MG63 (cell line): ENCODE data around the gene PXN. TPM values are rescaled to one million over a fixed set of nuclear protein-coding genes. Genes with fewer than 3 reads are reported as not detected.

Experiments
- DNase-seq: peaks from one replicate; pipeline ENCODE4 v3.0.0-alpha.2; 2020
- H3K27me3 ChIP-seq: fragments of 250-450 bp; sonication (Bioruptor Pico); 2 replicates; pipeline ENCODE4 v1.5.1; 2020; ENCODE audit warnings: mild to moderate bottlenecking, moderate library complexity
- H3K36me3 ChIP-seq: fragments of 250-450 bp; sonication (Bioruptor Pico); 2 replicates; pipeline ENCODE4 v1.5.1; 2020; ENCODE audit warnings: mild to moderate bottlenecking, moderate library complexity
- H3K4me3 ChIP-seq: fragments of 250-450 bp; sonication (Bioruptor Pico); 2 replicates; pipeline ENCODE4 v1.5.1; 2020; ENCODE audit warnings: mild to moderate bottlenecking, moderate library complexity
- H3K9me3 ChIP-seq: fragments of 250-450 bp; sonication (Bioruptor Pico); 2 replicates; pipeline ENCODE4 v1.5.1; 2020; ENCODE audit warnings: mild to moderate bottlenecking, moderate library complexity
- total RNA-seq: library from RNA; depleted of rRNA; stranded (reverse); fragments of >200 nt; shearing (Covaris generic); gene quantifications from 2 replicates; pipeline ENCODE4 v1.2.3, GENCODE V29; 2014; ENCODE audit warnings: low replicate concordance; rRNA removed

PXN gene
- total RNA-seq: 6.4 and 11.5 TPM in 2 replicates

DNA sequence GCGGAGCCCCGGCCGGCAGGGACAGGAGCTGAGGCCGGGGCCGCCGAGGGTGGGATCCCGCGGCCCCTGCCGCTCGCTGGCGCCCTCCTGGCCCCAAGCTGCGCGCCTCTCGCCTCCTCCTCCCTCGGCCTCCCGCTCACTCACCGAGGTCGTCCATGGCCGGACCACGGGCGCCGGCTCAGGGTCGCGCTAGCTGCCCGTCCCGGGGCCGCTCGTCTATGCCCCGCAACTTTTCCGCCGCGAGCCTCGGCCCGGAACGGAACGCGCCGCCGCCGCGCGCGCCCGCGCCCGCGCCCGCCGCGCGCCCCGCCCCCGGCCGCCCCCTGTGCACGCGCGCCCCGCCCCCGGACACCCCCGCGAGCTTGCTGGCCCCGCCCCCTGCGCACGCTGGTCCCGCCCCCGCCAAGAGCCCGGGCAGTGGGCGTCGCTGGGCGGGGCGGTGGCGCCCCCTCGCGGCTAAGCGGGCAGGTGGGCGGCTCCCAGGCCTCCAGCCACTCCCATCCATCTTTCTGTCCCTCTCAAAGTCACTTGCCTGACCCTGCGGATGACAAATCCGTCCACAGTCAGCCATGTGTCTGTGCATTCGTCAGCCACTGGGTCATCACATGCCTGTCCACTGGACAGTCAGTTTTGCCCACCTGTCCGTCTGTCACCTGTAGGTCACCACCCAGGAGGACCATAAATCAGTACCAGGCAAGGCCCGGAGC, at the start of gene PXN:
TSS of gene PXN (minus strand) at position 258 of the 707 bp plus-strand sequence. CDS start at position 157, 101 bp downstream.
- peak; percentile 80 for DNase-seq
- Histone ChIP-seq H3K36me3 (peaks cover 11% of the 10 kb centered on the region), H3K27me3 (no peaks in the 10 kb centered on the region), H3K4me3 (peak within 1 kb of the TSS; percentile 68), H3K9me3 (no peaks in the 10 kb centered on the region)

GRCh38 chr12:120314220-120314619, 48.7 kb upstream of the PXN start:
- no peaks in the 10 kb centered on the region for H3K9me3 ChIP-seq
- DNase-seq: no peak
- no peak overlapping the region for H3K4me3 ChIP-seq
- no peaks in the 10 kb centered on the region for H3K27me3 ChIP-seq
- H3K36me3 ChIP-seq: no peaks in the 10 kb centered on the region

DNA sequence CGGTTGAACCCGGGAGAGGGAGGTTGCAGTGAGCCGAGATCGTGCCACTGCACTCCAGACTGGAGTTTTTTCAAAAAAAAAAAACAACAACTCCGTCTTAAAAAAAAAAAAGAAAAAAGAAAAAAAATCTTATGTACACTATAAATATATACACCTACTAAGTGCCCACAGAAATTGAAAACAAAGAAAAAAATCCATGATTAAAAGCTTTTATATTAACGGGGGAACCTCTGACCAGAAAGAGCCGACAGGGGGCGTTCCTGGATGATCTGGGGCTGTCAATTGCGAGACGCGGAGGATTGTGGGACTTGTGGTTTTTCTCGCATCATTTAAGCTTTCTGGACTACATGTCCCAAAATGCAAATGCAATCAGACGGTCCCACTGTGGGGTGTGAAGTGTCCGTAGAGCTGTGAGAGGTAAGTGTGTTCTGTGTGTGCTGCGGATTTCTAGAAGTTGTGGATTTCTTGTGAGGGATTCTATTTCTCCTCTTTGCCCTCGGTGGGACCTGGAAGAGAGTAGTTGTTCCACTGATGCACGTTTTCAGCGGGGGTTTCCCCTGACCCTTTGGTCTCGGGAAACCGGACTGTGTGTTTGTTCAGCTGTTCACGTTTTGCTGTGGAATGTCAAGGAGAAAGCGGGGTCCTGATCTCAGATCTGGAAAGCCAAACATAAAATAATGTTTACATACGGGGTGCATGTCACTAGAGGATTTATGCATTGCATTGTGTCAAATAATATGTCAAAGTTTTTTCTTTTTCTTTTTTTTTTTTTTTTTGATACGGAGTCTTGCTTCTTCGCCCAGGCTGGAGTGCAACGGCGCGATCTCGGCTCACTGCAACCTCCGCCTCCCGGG, 36.7 kb upstream of the PXN start, which contains the start of gene SIRT4:
TSS of gene SIRT4 (plus strand) at position 360 of the 854 bp plus-strand sequence. CDS start 1,241 bp downstream, outside the sequence.
- no peaks in the 10 kb centered on the region for H3K36me3 ChIP-seq
- peak; percentile 83 for DNase-seq
- H3K4me3 ChIP-seq: peak within 1 kb of the TSS; percentile 87
- no peaks in the 10 kb centered on the region for H3K9me3 ChIP-seq
- H3K27me3 ChIP-seq: no peaks in the 10 kb centered on the region

- H3K9me3 ChIP-seq: no peaks in the 10 kb centered on the region
- H3K36me3 ChIP-seq: no peaks in the 10 kb centered on the region
- no peaks in the 10 kb centered on the region for H3K27me3 ChIP-seq
- H3K4me3 ChIP-seq: peak within 1 kb of the TSS; percentile 52
- DNase-seq: peak; percentile 84
Measured at GRCh38 chr12:120292661-120293531, 27.4 kb upstream of the PXN start, which contains the start of gene RNU4-1. TSS of gene RNU4-1 (minus strand) at chr12:120293237.

DNA sequence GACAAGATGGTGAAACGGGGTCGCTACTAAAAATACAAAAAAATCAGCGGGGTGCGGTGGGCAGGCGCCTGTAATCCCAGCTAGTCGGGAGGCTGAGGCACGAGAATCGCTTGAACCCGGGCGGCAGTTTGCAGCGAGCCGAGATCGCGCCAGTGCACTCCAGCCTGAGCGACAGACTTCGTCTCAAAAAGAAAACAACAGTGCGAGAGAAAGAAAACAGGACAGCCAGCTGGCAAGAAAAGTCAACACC, 26.8 kb upstream of the PXN start:
- Histone ChIP-seq H3K9me3 (no peaks in the 10 kb centered on the region), H3K4me3 (peak overlapping the region; percentile 52), H3K27me3 (no peaks in the 10 kb centered on the region), H3K36me3 (no peaks in the 10 kb centered on the region)
- DNase-seq: no peak

- Histone ChIP-seq H3K4me3 (peak overlapping the region; percentile 52), H3K27me3 (no peaks in the 10 kb centered on the region), H3K9me3 (no peaks in the 10 kb centered on the region), H3K36me3 (no peaks in the 10 kb centered on the region)
- peak; percentile 74 for DNase-seq
Measured at GRCh38 chr12:120290609-120291305, 25.2 kb upstream of the PXN start.

GRCh38 chr12:120287491-120287890, 22.0 kb upstream of the PXN start:
- Histone ChIP-seq H3K9me3 (no peaks in the 10 kb centered on the region), H3K36me3 (no peaks in the 10 kb centered on the region), H3K27me3 (no peaks in the 10 kb centered on the region), H3K4me3 (no peak overlapping the region)
- DNase-seq: no peak

DNA sequence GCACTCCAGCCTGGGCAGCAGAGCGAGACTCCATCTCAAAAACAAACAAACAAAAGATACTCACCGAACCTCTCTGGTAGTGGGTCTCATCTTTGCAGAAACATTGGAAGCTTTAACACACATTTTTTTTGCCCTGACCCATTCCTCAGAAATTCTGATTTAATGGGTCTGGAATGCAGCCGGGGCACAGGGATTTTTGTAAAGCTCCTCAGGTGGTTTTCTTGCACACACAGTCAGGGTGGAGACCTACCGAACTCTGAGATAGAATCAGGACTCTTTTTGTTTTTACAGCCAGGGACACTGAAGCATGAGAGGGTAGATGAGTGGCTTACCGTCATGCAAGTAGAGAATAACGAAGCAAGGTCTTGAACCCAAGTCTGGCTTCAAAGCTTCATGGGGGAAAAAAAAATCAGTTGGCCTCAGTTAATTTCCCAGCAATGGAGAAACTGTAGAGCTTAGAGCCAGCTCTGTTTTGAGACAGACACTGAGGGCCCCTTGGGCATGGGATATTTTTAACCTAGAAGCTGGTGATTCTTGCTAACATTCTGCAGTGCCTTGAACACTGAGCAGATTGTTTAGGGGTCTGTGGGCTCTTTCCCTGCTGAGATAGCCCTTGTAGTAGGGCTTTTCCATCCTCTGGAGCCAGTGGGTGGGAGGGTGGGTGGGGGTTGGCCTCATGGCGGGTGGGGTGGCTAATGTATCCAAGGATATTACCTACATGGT, 21.4 kb upstream of the PXN start:
- no peak overlapping the region for H3K4me3 ChIP-seq
- no peaks in the 10 kb centered on the region for H3K36me3 ChIP-seq
- no peak for DNase-seq
- H3K9me3 ChIP-seq: no peaks in the 10 kb centered on the region
- no peaks in the 10 kb centered on the region for H3K27me3 ChIP-seq

DNA sequence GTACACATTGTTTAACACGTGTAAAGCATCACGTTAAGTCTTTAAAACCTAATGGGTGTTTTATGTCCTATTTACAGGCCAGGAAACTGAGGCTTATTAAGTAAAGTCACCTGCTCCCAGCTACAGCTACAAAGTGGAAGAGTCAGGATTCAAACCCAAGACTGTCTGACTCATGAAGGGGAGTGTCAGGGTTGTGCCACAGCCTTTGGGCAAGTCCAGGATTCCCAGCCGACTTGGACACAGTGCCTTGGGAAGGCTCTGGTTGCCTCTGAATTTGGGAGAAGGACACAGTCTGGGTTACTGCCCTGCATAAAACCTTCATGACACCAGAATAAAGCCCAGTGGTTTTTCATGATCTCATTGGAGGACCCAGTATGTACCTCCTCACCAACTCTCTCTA, 18.9 kb upstream of the PXN start:
- no peak overlapping the region for H3K4me3 ChIP-seq
- no peak for DNase-seq
- H3K9me3 ChIP-seq: no peaks in the 10 kb centered on the region
- no peaks in the 10 kb centered on the region for H3K27me3 ChIP-seq
- no peaks in the 10 kb centered on the region for H3K36me3 ChIP-seq

- Histone ChIP-seq H3K36me3 (no peaks in the 10 kb centered on the region), H3K9me3 (no peaks in the 10 kb centered on the region), H3K4me3 (no peak overlapping the region), H3K27me3 (no peaks in the 10 kb centered on the region)
- no peak for DNase-seq
Measured at GRCh38 chr12:120283318-120283717, 17.8 kb upstream of the PXN start.

GRCh38 chr12:120278137-120279069, 12.9 kb upstream of the PXN start:
- no peak for DNase-seq
- H3K9me3 ChIP-seq: no peaks in the 10 kb centered on the region
- no peaks in the 10 kb centered on the region for H3K36me3 ChIP-seq
- no peak overlapping the region for H3K4me3 ChIP-seq
- H3K27me3 ChIP-seq: no peaks in the 10 kb centered on the region

GRCh38 chr12:120276734-120277133, 11.2 kb upstream of the PXN start:
- no peak for DNase-seq
- H3K27me3 ChIP-seq: no peaks in the 10 kb centered on the region
- H3K9me3 ChIP-seq: no peaks in the 10 kb centered on the region
- no peaks in the 10 kb centered on the region for H3K36me3 ChIP-seq
- H3K4me3 ChIP-seq: no peak overlapping the region

DNA sequence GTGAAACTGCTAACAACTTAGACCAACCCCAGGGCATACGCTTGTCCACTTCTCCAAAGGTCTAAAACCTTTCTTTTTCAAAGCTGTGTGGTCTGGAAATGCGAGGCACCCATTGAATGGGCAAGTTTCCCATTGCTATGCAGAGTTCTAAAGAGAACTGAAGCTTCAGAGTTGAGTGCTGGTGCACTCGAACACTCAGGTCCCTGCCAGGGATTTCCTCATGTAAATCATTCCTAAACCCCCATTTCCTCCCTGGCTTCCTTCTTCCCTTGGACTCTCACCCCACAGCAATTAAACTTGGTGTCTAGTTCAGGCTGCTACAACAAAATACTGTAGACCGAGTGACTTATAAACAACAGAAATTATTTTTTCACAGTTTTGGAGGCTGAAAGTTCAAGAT, 2.2 kb upstream of the PXN start:
- Histone ChIP-seq H3K4me3 (no peak overlapping the region), H3K27me3 (no peaks in the 10 kb centered on the region), H3K36me3 (peaks cover 3% of the 10 kb centered on the region), H3K9me3 (no peaks in the 10 kb centered on the region)
- no peak for DNase-seq

DNA sequence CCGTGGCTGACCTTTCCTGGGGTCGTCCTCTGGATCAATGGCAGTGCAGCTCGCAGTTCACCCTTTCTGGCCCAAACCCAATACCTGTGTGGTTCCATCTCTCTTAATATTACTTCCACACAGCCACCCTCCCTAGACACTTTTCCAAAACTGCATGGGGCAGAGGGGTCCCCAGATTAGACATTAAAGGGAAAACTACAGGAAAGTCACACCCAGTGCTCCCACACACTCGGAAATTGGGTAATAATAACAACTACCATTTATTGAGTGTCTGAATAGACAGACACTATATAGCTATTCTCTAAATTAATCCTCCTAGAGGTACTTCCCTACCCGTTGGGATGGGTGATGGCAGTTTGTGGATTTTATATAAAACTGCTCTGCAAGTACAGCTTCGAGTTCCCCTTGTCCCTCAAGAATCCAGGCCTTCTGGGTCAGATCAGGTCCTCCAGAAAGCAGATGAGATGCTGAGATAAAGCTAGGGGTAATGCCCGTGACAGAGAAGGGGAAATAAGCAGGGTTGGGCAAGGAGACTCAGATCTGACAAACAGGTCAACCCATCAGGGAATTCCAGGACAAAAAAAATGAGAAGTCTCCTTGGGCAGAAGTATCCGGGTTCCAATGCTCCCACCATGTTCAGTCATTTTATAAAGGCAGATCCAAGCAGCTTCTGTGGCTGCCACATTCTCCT, 795 bp upstream of the PXN start:
- H3K4me3 ChIP-seq: peak overlapping the region; percentile 25; the same call in 1 of the 2 replicates
- no peaks in the 10 kb centered on the region for H3K27me3 ChIP-seq
- DNase-seq: no peak
- no peaks in the 10 kb centered on the region for H3K9me3 ChIP-seq
- peaks cover 9% of the 10 kb centered on the region for H3K36me3 ChIP-seq
